ENCODE results near the gene PSAPL1. TPM values are rescaled to one million over a fixed set of nuclear protein-coding genes. Genes with fewer than 3 reads are reported as not detected.

Gene PSAPL1
- 14.3 and 14.7 TPM in 2 replicates for total RNA-seq (2022)
- percentile 47 among the genes with signal in this experiment for Bru-seq, nascent RNA
- percentile 57 among the genes with signal in this experiment for BruChase-seq, experiment 1, labeled RNA remaining after a 2-hour chase
- BruChase-seq, experiment 2, labeled RNA remaining after a 6-hour chase: percentile 81 among the genes with signal in this experiment
- long read RNA-seq, full-length matches to known transcripts: 92 of 92 reads
- long read RNA-seq, partial matches to known transcripts: 0 of 92 reads
- long read RNA-seq, other reads (novel, unspliced or antisense): 0 of 92 reads

GRCh38 chr4:7434766-7435150, at the start of gene PSAPL1:
Gene PSAPL1 (minus strand): TSS chr4:7434930. CDS start chr4:7434879, 51 bp downstream.
- H3K27ac Mint-ChIP-seq (ENCODE audit: unreplicated experiment): peak within 1 kb of the TSS; percentile 98
- no peaks in the 10 kb centered on the region for H3K27me3 ChIP-seq (replicated peaks; ENCODE audit: control insufficient read depth, insufficient read depth, low read length)
- no peaks in the 10 kb centered on the region for H3K27me3 Mint-ChIP-seq (ENCODE audit: insufficient read depth, unreplicated experiment)
- ChIA-PET CTCF (no interaction called here), POLR2A (interaction anchor here (0.5 to 0.6 kb wide), 2 partner anchors 11 to 227 kb away, joined by 3 read pairs; no protein-coding TSS in a partner anchor)
- no peak within 1 kb of the TSS for H3K4me3 ChIP-seq (ENCODE audit: low read depth, low read length)
- H3K36me3 ChIP-seq (ENCODE audit: control insufficient read depth, insufficient read depth, low read length): no peaks in the 10 kb centered on the region
- H3K4me1 Mint-ChIP-seq (ENCODE audit: low read depth, unreplicated experiment): peaks cover 32% of the 10 kb centered on the region
- no TSS peak for BruUV-seq (replicated peaks)
- peaks cover 17% of the 10 kb centered on the region for H3K36me3 Mint-ChIP-seq (ENCODE audit: insufficient read depth, unreplicated experiment)
- no peak for TF ChIP-seq CTCF (IDR thresholded peaks at IDR 0.05; ENCODE audit: insufficient read depth in 1 of 2, low read depth in 1 of 2, low read length in 1 of 2, severe bottlenecking in 1 of 2, unreplicated experiment in 1 of 2)
- peak within 1 kb of the TSS; percentile 72 for H3K4me3 Mint-ChIP-seq (ENCODE audit: unreplicated experiment)
- 0 out of 2 replicates have a peak, but pooled peaks cover 3% of the 10 kb centered on the region for H3K9me3 ChIP-seq
- H3K9me3 Mint-ChIP-seq (ENCODE audit: unreplicated experiment): peaks cover 12% of the 10 kb centered on the region
- peaks cover 63% of the 10 kb centered on the region for H3K4me1 ChIP-seq
- intact Hi-C loops (cut with micrococcal nuclease; ENCODE audit: unreplicated experiment): loop anchor here (1.0 kb wide), 1 partner anchor 28 kb away; no protein-coding TSS in a partner anchor
- peak; percentile 79 to 90 for DNase-seq

GRCh38 chr4:7481227-7481626, 46.5 kb upstream of the PSAPL1 start:
- POLR2A ChIA-PET: no interaction called here
- Mint-ChIP-seq H3K27me3 (ENCODE audit: insufficient read depth, unreplicated experiment) (peaks cover 3% of the 10 kb centered on the region), H3K27ac (ENCODE audit: unreplicated experiment) (no peak overlapping the region), H3K4me1 (ENCODE audit: low read depth, unreplicated experiment) (no peaks in the 10 kb centered on the region), H3K4me3 (ENCODE audit: unreplicated experiment) (no peak overlapping the region), H3K36me3 (ENCODE audit: insufficient read depth, unreplicated experiment) (peaks cover 6% of the 10 kb centered on the region), H3K9me3 (ENCODE audit: unreplicated experiment) (no peaks in the 10 kb centered on the region)
- no peak for DNase-seq
- CTCF ChIA-PET: no interaction called here
- intact Hi-C loops (cut with micrococcal nuclease; ENCODE audit: unreplicated experiment): no loop called here
- Histone ChIP-seq H3K27me3 (replicated peaks; ENCODE audit: control insufficient read depth, insufficient read depth, low read length) (no peaks in the 10 kb centered on the region), H3K4me1 (no peaks in the 10 kb centered on the region), H3K36me3 (ENCODE audit: control insufficient read depth, insufficient read depth, low read length) (no peaks in the 10 kb centered on the region), H3K4me3 (ENCODE audit: low read depth, low read length) (no peak overlapping the region), H3K9me3 (no peaks in the 10 kb centered on the region)
- TF ChIP-seq CTCF (IDR thresholded peaks at IDR 0.05; ENCODE audit: insufficient read depth in 1 of 2, low read depth in 1 of 2, low read length in 1 of 2, severe bottlenecking in 1 of 2, unreplicated experiment in 1 of 2): no peak
- no TSS peak for BruUV-seq (replicated peaks)

DNA sequence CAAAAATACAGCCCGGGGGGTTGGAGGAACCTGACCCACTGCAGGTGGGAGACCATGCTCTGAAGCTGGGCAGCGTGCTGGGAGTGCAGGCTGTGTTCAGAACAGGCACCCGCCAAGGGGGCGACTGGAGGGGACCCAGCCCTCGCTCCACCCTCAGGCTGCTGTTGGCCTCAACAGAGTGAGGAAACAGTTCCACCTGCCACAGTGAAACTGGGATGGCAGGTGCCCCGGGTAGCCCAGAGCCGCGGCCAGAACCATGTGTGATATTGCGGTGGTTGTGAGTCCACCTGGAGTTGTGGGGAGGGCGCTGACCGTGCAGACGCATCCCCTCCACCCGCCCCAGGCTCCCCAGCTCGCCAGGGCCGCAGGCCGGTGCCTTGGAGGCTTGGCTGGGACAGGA, 45.7 kb upstream of the PSAPL1 start:
- intact Hi-C loops (cut with micrococcal nuclease; ENCODE audit: unreplicated experiment): no loop called here
- H3K27me3 Mint-ChIP-seq (ENCODE audit: insufficient read depth, unreplicated experiment): peaks cover 3% of the 10 kb centered on the region
- POLR2A ChIA-PET: no interaction called here
- no peak for TF ChIP-seq CTCF (IDR thresholded peaks at IDR 0.05; ENCODE audit: insufficient read depth in 1 of 2, low read depth in 1 of 2, low read length in 1 of 2, severe bottlenecking in 1 of 2, unreplicated experiment in 1 of 2)
- H3K9me3 Mint-ChIP-seq (ENCODE audit: unreplicated experiment): no peaks in the 10 kb centered on the region
- Histone ChIP-seq H3K27me3 (replicated peaks; ENCODE audit: control insufficient read depth, insufficient read depth, low read length) (no peaks in the 10 kb centered on the region), H3K36me3 (ENCODE audit: control insufficient read depth, insufficient read depth, low read length) (no peaks in the 10 kb centered on the region), H3K9me3 (no peaks in the 10 kb centered on the region), H3K4me1 (no peaks in the 10 kb centered on the region), H3K4me3 (ENCODE audit: low read depth, low read length) (no peak overlapping the region)
- peaks cover 6% of the 10 kb centered on the region for H3K36me3 Mint-ChIP-seq (ENCODE audit: insufficient read depth, unreplicated experiment)
- H3K4me3 Mint-ChIP-seq (ENCODE audit: unreplicated experiment): no peak overlapping the region
- H3K4me1 Mint-ChIP-seq (ENCODE audit: low read depth, unreplicated experiment): no peaks in the 10 kb centered on the region
- no peak overlapping the region for H3K27ac Mint-ChIP-seq (ENCODE audit: unreplicated experiment)
- BruUV-seq (replicated peaks): no TSS peak
- CTCF ChIA-PET: no interaction called here
- no peak for DNase-seq

Data from Caco-2 (cell line).